IPS DF 19.7 (cell line): ENCODE measurements around the gene HNRNPC.
A peak's percentile ranks its signal among the peaks of the same experiment; 100 is the strongest.
"Not testable (repeated sequence)": the region's sequence is repeated elsewhere in the genome, so short reads cannot be mapped to it uniquely, and the experiment has no call there.

Experiments
- DNase-seq: peaks from one replicate; pipeline ENCODE4 v3.0.0-alpha.2; 2013; ENCODE audit warnings: low read depth, low spot score

HNRNPC gene

GRCh38 chr14:21269252-21270046 is at the start of gene HNRNPC:
Gene HNRNPC (minus strand): TSS chr14:21269442. CDS start chr14:21234193, 35,249 bp downstream.
- DNase-seq = peak; percentile 99

- DNase-seq = no peak
Observed at GRCh38 chr14:21317398-21317797, 48.2 kb upstream of the HNRNPC start.

DNA sequence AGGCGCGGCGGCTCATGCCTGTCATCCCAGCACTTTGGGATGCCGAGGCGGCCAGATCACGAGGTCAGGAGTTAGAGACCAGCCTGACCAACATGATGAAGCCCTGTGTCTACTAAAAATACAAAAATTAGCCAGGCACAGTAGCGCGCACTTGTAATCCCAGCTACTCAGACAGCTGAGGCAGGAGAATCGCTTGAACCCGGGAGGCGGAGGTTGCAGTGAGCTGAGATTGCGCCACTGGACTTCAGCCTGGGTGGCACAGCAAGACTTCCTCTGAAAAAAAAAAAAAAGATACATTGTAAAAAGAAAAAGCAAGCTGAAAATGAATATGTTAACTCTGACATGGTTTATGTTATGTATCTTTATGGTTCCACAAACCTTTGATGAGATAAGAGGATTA is 44.3 kb upstream of the HNRNPC start:
- DNase-seq = no peak

DNA sequence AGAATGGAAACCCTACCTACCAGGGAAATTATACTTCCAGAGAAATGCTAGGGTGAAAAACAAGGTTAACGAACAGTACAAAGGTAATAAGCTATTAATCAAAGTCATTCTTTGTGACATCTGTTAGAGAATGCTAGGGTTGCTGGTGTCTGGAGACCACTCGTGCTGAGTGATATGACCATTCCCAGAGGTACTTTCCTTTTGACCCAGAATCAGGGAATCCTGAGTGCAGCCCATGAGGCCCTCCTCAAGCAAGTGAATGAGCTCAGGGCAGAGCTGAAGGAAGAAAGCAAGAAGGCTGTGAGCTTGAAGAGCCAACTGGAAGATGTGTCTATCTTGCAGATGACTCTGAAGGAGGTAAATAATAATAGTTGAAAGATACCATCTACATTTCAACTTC is 42.4 kb upstream of the HNRNPC start:
- DNase-seq = no peak

DNA sequence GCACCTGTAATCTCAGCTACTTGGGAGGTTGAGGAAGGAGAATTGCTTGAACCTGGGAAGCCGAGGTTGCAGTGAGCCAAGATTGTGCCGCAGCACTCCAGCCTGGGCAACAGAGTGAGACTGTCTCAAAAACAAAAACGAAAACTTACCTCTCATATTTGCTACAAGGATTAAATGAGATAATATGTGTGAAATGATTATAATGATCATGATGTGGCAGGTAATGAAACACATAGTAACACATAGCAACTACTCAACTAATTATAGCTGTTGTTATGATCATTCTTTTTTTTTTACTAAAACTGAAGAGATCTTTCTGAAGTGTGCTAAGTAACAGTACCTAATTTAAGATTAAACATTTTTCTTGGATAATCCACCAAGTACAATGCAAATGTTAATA is 40.7 kb upstream of the HNRNPC start:
- no peak for DNase-seq

- DNase-seq = no peak
Observed at GRCh38 chr14:21309238-21309636, 40.0 kb upstream of the HNRNPC start.

DNA sequence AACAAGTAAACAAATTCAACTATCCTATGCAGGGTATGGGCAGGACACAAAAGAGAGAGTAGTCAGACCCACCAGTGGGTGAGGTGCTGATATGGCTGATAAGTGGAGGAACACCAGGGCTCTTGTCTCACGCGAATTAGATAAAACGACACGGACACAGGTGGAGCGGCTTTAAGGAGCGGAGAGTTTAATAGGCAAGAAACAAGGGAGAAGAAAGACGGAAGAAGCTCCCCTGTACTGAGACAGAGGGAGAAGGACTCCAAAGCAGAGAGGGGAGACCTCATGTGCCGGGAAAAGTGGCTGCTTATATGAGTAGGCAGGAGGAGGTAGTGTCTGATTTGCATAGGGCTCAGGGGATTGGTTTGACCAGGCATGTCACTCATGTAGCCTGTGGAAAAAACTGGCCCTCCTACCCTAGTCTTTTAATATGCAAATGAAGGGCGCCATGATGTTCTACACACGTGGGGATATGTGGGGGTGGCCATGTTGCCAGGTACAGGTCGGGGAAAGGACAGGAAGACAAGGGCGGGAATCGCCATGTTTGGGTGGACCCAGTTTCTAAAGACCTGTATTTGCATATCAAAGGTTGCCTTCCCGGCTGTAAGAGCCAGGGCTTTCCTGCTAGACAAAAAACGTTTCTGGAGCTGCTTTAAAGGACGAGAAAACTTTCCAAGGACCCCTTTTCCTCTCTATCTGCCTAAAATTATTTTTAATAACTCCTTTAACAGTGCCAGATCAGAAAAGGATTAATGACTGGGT is 39.4 kb upstream of the HNRNPC start:
- DNase-seq = peak; percentile 97

- DNase-seq = no peak
Observed at GRCh38 chr14:21308132-21308478, 38.9 kb upstream of the HNRNPC start.

- no peak for DNase-seq
Observed at GRCh38 chr14:21307637-21308036, 38.4 kb upstream of the HNRNPC start.

GRCh38 chr14:21302836-21303140 is 33.5 kb upstream of the HNRNPC start:
- DNase-seq = not testable (repeated sequence)

DNA sequence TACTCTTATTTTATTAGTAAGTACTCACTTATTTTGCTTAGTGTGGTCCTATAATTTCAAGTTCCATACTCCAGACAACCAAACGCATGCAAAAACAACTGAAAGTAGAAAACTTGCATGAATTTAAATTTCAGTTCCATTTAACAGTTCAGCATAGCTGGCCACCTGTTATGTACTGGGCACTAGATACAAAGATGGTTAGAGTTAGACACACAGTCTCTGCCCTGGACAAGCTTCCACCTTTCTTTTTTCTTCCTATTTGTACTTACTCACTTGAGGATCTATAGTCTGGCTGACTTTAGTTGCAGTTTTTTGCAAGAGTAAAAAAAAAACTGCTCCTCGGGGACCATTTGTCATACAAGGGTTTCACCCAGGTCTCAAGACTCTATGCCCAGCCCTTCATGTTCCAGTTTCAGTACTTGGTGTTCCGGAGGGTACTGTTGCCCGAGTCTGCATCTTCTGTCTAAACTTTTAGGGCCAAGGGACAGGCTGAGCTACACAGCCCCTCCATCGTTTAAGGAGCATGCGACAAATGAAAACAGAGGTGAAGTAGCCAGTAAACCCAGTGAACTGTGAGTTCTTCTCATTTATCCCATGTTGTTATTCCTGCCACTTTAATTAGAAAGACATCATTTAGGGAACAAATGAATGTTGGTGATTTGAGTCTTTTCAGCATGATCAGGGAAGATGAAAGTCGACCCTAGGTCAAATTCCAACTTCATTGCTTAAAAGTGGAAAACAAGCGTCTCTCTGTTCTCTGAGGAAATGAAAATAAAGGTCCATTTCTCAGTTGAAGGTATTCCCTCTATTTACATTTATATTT is 33.0 kb upstream of the HNRNPC start:
- no peak for DNase-seq

GRCh38 chr14:21300892-21301291 is 31.6 kb upstream of the HNRNPC start:
- no peak for DNase-seq

DNA sequence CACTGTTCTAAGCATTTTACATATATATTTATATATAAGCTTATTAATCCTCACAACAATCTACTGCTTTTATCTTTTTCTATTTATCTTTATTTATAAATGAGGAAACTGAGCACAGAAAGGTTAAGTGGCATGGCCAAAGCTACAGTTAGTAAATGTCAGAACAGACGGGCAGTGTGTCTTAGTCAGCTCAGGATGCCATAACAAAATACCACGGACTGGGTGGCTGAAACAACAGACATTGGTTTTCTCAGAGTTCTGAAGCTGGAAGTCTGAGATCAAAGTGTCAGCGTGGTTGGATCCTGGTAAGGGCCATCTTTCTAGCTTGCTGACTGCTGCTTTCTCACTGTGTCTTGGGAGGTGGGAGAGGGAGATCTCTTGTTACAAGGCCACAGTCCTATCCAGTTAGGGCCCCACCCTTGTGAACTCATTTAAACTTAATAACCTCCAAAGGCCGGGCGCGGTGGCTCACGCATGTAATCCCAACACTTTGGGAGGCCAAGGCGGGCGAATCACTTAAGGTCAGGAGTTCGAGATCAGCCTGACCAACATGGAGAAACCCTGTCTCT is 30.4 kb upstream of the HNRNPC start:
- DNase-seq = no peak

- no peak for DNase-seq
Observed at GRCh38 chr14:21298358-21298757, 29.1 kb upstream of the HNRNPC start.

DNA sequence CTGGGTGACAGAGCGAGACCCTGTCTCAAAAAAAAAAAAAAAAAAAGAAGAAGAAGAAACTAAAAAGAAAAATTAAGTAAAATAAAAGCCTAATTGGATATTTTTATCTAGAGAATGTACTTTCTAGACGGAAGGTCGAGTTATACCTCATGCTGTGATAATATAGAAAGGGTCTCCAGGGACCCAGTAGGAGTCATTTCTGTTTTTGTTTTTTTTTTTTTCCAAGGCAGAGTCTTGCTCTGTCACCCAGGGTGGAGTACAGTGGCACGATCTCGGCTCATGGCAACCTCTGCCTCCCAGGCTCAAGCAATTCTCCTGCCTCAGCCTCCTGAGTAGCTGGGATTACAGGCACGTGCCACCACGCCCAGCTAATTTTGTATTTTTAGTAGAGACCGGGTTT is 24.8 kb upstream of the HNRNPC start:
- DNase-seq = not testable (repeated sequence)

GRCh38 chr14:21287168-21287567 is 17.9 kb upstream of the HNRNPC start:
- DNase-seq = no peak

DNA sequence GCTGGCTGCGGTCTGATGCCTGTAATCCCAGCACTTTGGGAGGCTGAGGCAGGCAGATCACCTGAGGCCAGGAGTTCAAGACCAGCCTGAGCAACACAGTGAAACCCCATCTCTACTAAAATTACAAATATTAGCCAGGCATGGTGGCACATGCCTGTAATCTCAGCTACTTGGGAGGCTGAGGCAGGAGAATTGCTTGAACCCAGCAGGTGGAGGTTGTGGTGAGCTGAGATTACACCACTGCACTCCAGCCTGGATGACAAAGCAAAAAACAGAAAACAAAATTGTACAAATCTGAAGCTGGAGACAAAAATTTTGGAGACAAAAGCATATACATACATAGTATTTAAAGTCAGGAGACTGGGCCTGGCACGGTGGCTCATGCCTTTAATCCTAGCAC is 17.3 kb upstream of the HNRNPC start:
- DNase-seq = not testable (repeated sequence)

- not testable (repeated sequence) for DNase-seq
Observed at GRCh38 chr14:21281917-21282316, 12.7 kb upstream of the HNRNPC start.

- DNase-seq = no peak
Observed at GRCh38 chr14:21279783-21280182, 10.5 kb upstream of the HNRNPC start, which contains the start of gene RPGRIP1. Gene RPGRIP1 (plus strand): TSS chr14:21280083. CDS start chr14:21287977, 7,894 bp downstream.

GRCh38 chr14:21278632-21279031 is 9.4 kb upstream of the HNRNPC start:
- no peak for DNase-seq

GRCh38 chr14:21275261-21275858 is 6.1 kb upstream of the HNRNPC start:
- DNase-seq = no peak
